HEK293T (cell line): ENCODE data around the gene PDE4B.

ENCODE experiments used
- CTCF ChIA-PET: fragments of 350-600 bp; formaldehyde crosslinking; extraction: SDS; loops from one replicate; lab custom pipeline; 2021; ENCODE audit warnings: antibody characterized with exemption, inconsistent platforms; lab: Yijun Ruan, JAX
- POLR2A ChIA-PET: fragments of 350-600 bp; formaldehyde crosslinking; extraction: SDS; loops from one replicate; lab custom pipeline; 2020; ENCODE audit warnings: antibody characterized with exemption, inconsistent platforms; lab: Yijun Ruan, JAX
- DNase-seq: peaks from one replicate; pipeline ENCODE4 v3.0.0; 2012; ENCODE audit warnings: mixed read lengths; ENCODE audit errors: extremely low spot score
- ARNT ChIP-seq: fragments of 450-650 bp; IDR thresholded peaks from 2 replicates; pipeline ENCODE4 v1.6.1; 2017; ENCODE audit warnings: mild to moderate bottlenecking
- BHLHE40 ChIP-seq: fragments of 450-650 bp; IDR thresholded peaks from 2 replicates; pipeline ENCODE4 v1.6.1; 2016; ENCODE audit warnings: mild to moderate bottlenecking, moderate library complexity, borderline replicate concordance
- CTBP1 ChIP-seq: fragments of 450-650 bp; IDR thresholded peaks from 2 replicates; pipeline ENCODE4 v1.6.1; 2016; ENCODE audit warnings: borderline replicate concordance
- ELF4 ChIP-seq: fragments of 450-650 bp; IDR thresholded peaks from 2 replicates; pipeline ENCODE4 v1.6.1; 2017; ENCODE audit warnings: antibody characterized with exemption
- FOXA1 ChIP-seq: fragments of 450-650 bp; IDR thresholded peaks from 2 replicates; pipeline ENCODE4 v1.6.1; 2016; ENCODE audit warnings: mild to moderate bottlenecking
- FOXK2 ChIP-seq: fragments of 450-650 bp; IDR thresholded peaks from 2 replicates; pipeline ENCODE4 v1.6.1; 2016; ENCODE audit warnings: mild to moderate bottlenecking
- FOXM1 ChIP-seq: fragments of 450-650 bp; IDR thresholded peaks from 2 replicates; pipeline ENCODE4 v1.6.1; 2017; ENCODE audit warnings: mild to moderate bottlenecking, borderline replicate concordance
- HDGF ChIP-seq: fragments of 450-650 bp; IDR thresholded peaks from 2 replicates; pipeline ENCODE4 v1.6.1; 2017; ENCODE audit warnings: antibody characterized with exemption, borderline replicate concordance
- L3MBTL2 ChIP-seq: fragments of 450-650 bp; conservative IDR thresholded peaks from 2 replicates; pipeline ENCODE4 v1.6.1; 2016; ENCODE audit warnings: mild to moderate bottlenecking
- LEF1 ChIP-seq: fragments of 450-650 bp; IDR thresholded peaks from 2 replicates; pipeline ENCODE4 v1.6.1; 2017; ENCODE audit warnings: mild to moderate bottlenecking, borderline replicate concordance
- NFRKB ChIP-seq: fragments of 450-650 bp; IDR thresholded peaks from 2 replicates; pipeline ENCODE4 v1.6.1; 2016; ENCODE audit warnings: mild to moderate bottlenecking, moderate library complexity
- PKNOX1 ChIP-seq: fragments of 450-650 bp; IDR thresholded peaks from 2 replicates; pipeline ENCODE4 v1.6.1; 2016
- SP1 ChIP-seq: fragments of 450-650 bp; IDR thresholded peaks from 2 replicates; pipeline ENCODE4 v1.6.1; 2017
- SUZ12 ChIP-seq: fragments of 450-650 bp; IDR thresholded peaks from 2 replicates; pipeline ENCODE4 v1.6.1; 2016; ENCODE audit warnings: mild to moderate bottlenecking
- TARDBP ChIP-seq: fragments of 450-650 bp; IDR thresholded peaks from 2 replicates; pipeline ENCODE4 v1.6.1; 2016
- ZNF384 ChIP-seq: fragments of 450-650 bp; IDR thresholded peaks from 2 replicates; pipeline ENCODE4 v1.6.1; 2016

PDE4B gene

DNA sequence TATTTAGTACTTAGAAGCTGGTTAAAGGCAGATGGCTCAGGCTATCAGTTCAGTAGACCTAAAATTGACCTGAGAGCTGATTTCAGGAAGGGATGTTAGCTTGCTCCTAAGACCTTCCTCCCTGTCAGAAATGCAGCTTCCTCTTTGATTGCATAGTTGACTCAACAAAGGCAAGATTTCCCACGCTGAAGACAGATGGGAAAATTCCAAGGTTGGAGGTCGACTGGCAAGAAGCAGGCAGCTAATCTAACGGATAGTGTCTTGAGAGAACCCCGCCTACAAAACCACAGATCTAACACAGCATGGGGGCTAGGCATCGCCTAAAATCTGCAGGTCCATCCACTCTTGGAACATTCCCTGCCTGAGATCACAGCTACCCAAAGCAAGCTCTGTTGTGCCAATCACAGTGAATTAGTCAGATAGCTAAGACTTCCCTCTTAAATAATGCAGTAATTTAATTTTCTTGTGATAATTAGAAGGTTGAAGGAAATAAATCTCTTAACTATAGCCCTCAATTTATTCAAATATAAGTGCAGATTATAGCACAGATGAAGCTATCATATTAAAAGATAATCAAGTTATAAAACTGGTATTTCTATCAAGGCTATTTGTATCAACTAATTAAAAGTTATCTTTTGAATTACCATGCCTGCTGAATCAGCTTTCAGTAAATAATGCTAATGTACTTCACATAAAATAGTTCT, 383.5 kb downstream of the PDE4B start:
- TF ChIP-seq SP1 (no peak), SUZ12 (no peak), HDGF (no peak), TARDBP (no peak), LEF1 (no peak), ARNT (no peak), FOXM1 (no peak), FOXK2 (no peak), NFRKB (no peak), CTBP1 (no peak), L3MBTL2 (no peak), ZNF384 (no peak)
- DNase-seq: no peak
- POLR2A ChIA-PET: no interaction called here
- CTCF ChIA-PET: interaction anchor here (0.6 to 2.2 kb wide), 2 partner anchors 10 to 66 kb away, joined by 3 to 5 read pairs; no protein-coding TSS in a partner anchor

DNA sequence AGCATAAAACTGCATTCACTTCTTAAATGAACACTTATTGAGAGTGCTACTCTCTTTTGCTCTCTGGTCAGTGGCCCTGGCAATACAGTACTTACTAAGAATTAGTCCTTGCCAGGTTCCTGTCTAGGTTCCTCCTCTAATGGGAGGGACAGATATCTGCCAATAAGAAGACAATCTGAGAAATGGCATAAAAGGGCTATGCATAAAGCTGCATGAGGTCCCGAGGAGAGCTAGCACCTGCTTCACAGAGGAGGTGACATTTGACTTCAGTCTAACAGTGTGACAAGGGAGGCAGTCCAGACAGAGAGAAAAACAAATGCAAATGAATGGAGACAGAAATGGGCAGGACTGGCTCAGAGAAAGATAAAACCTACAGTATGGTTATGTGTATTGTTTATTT, 384.1 kb downstream of the PDE4B start:
- CTCF ChIA-PET: interaction anchor here (2.2 kb wide), 1 partner anchor 66 kb away, joined by 5 read pairs; no protein-coding TSS in a partner anchor
- POLR2A ChIA-PET: no interaction called here
- DNase-seq: no peak
- TF ChIP-seq ZNF384 (no peak), ELF4 (no peak), L3MBTL2 (no peak), CTBP1 (no peak), NFRKB (no peak), FOXK2 (no peak), BHLHE40 (no peak), TARDBP (no peak), FOXM1 (no peak), SUZ12 (no peak), PKNOX1 (no peak), HDGF (no peak), ARNT (no peak)

GRCh38 chr1:66177510-66177909, 384.8 kb downstream of the PDE4B start:
- POLR2A ChIA-PET: no interaction called here
- DNase-seq: no peak
- CTCF ChIA-PET: no interaction called here
- TF ChIP-seq SP1: no peak
- no peak for TF ChIP-seq FOXK2
- TF ChIP-seq FOXA1: no peak
- TF ChIP-seq TARDBP: no peak
- TF ChIP-seq ARNT: no peak
- no peak for TF ChIP-seq ELF4
- no peak for TF ChIP-seq BHLHE40
- no peak for TF ChIP-seq HDGF
- TF ChIP-seq CTBP1: no peak
- TF ChIP-seq ZNF384: no peak

DNA sequence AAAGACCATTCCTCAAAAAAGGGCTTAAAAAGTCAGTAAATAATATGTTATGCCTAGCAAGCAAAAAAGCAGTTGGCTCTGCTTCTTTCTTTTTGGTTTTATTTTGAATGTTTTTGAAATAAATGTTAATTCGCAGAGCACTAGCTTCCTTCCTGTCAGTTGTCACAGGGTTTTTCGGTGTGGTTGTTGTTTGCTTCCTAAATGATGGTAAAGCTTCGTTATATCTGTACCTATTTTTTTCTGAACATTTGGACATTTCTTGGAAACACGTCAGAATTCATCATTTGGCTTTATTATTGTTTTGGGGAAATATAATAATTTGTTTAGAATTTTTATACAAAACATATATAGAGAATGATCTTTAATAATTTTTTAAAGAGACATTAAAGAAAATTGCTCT, 389.3 kb downstream of the PDE4B start:
- ChIA-PET POLR2A (no interaction called here), CTCF (interaction anchor here (0.9 kb wide), 1 partner anchor 60 kb away, joined by 3 read pairs; no protein-coding TSS in a partner anchor)
- TF ChIP-seq PKNOX1 (no peak), LEF1 (no peak), FOXM1 (no peak), TARDBP (no peak), NFRKB (no peak), ARNT (no peak)
- no peak for DNase-seq

- TF ChIP-seq L3MBTL2: no peak
- TF ChIP-seq ELF4: no peak
- TF ChIP-seq PKNOX1: peak; percentile 38; the same call in 1 of the 2 replicates
- no peak for TF ChIP-seq FOXK2
- peak; percentile 41 for DNase-seq
- CTCF ChIA-PET: interaction anchor here (0.9 kb wide), 1 partner anchor 60 kb away, joined by 3 read pairs; no protein-coding TSS in a partner anchor
- POLR2A ChIA-PET: no interaction called here
These were observed 390.0 kb downstream of the PDE4B start for GRCh38 chr1:66182551-66183178.

DNA sequence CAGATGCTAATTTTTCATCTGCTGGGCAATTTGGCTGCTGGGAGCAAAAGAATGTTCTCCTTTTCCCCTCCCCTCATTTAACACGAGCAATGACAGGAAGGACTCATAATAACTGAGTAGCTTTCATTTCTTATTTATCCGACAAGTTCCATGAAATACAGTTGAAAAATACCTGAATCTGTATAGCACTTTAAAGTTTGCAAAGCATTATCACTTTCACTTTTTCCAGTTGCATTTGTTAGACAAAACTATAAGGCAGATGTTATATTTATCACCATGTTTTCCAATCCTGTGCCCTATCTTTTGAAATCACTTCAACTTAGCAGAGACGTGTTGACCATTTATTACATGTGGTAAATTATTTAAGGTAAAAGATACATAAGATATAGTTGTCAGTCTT, 390.7 kb downstream of the PDE4B start:
- DNase-seq: no peak
- no peak for TF ChIP-seq L3MBTL2
- no peak for TF ChIP-seq BHLHE40
- TF ChIP-seq TARDBP: no peak
- no peak for TF ChIP-seq PKNOX1
- TF ChIP-seq HDGF: no peak
- TF ChIP-seq SUZ12: no peak
- TF ChIP-seq CTBP1: no peak
- TF ChIP-seq FOXA1: no peak
- TF ChIP-seq ARNT: no peak
- TF ChIP-seq ELF4: no peak
- no peak for TF ChIP-seq FOXK2
- no peak for TF ChIP-seq LEF1
- TF ChIP-seq FOXM1: no peak
- no peak for TF ChIP-seq SP1
- no peak for TF ChIP-seq NFRKB
- ChIA-PET POLR2A (no interaction called here), CTCF (no interaction called here)
